Esophagus (tissue), 2 donors: Measurements from ENCODE around the gene ZCCHC7. TPM values are rescaled to one million over a fixed set of nuclear protein-coding genes. Genes with fewer than 3 reads are reported as not detected.
"Not testable (repeated sequence)": the region's sequence is repeated elsewhere in the genome, so short reads cannot be mapped to it uniquely, and the experiment has no call there.

Experiments
- H3K27ac ChIP-seq, 2 donors: one replicate each; pipeline ENCODE4 v1.5.1; 2013; ENCODE audit warnings: low read depth in 2 of 2, mild to moderate bottlenecking in 2 of 2, inconsistent platforms in 1 of 2, low read length in 1 of 2, moderate library complexity in 1 of 2
- H3K27me3 ChIP-seq, 2 donors: one replicate each; pipeline ENCODE4 v1.6.1; 2013; ENCODE audit warnings: low read length in 2 of 2, control low read depth in 1 of 2, mild to moderate bottlenecking in 1 of 2; ENCODE audit not compliant: insufficient read depth in 2 of 2, control insufficient read depth in 1 of 2
- H3K36me3 ChIP-seq, 2 donors: one replicate each; pipeline ENCODE4 v1.6.1; 2013; ENCODE audit warnings: low read length in 1 of 2; ENCODE audit not compliant: control insufficient read depth in 2 of 2, insufficient read depth in 2 of 2
- H3K4me1 ChIP-seq, 2 donors: one replicate each; pipeline ENCODE4 v1.6.1; 2013; ENCODE audit warnings: low read length in 1 of 2; ENCODE audit not compliant: control insufficient read depth in 2 of 2, insufficient read depth in 2 of 2
- H3K4me3 ChIP-seq, 2 donors: one replicate each; pipeline ENCODE4 v1.5.1; 2013; ENCODE audit warnings: low read length in 2 of 2, mild to moderate bottlenecking in 2 of 2, low read depth in 1 of 2, moderate library complexity in 1 of 2
- H3K9me3 ChIP-seq, 2 donors: one replicate each; pipeline ENCODE4 v1.6.1; 2013; ENCODE audit warnings: mild to moderate bottlenecking in 2 of 2, low read depth in 1 of 2, low read length in 1 of 2, moderate library complexity in 1 of 2; ENCODE audit not compliant: control insufficient read depth in 2 of 2, insufficient read depth in 1 of 2
- WGBS, 2 donors: extraction: QIAGEN DNeasy Blood & Tissue Kit; methylation state at CpG; one replicate each; pipeline ENCODE4 v1.1.7; 2013; 5-methylcytosine and 5-hydroxymethylcytosine counted together
- polyA plus RNA-seq, 2 donors: library from polyadenylated mRNA; stranded (reverse); fragments of 200-250 nt; gene quantifications; one replicate each; pipeline ENCODE4 v1.2.3, GENCODE V29; 2013
- donor health status: healthy with polysubstance abuse.
- donor health status: Bipolar disorder and iron deficiency.

ZCCHC7 gene
- 1 to 10 TPM; 5.4 to 5.7 TPM for polyA plus RNA-seq

DNA sequence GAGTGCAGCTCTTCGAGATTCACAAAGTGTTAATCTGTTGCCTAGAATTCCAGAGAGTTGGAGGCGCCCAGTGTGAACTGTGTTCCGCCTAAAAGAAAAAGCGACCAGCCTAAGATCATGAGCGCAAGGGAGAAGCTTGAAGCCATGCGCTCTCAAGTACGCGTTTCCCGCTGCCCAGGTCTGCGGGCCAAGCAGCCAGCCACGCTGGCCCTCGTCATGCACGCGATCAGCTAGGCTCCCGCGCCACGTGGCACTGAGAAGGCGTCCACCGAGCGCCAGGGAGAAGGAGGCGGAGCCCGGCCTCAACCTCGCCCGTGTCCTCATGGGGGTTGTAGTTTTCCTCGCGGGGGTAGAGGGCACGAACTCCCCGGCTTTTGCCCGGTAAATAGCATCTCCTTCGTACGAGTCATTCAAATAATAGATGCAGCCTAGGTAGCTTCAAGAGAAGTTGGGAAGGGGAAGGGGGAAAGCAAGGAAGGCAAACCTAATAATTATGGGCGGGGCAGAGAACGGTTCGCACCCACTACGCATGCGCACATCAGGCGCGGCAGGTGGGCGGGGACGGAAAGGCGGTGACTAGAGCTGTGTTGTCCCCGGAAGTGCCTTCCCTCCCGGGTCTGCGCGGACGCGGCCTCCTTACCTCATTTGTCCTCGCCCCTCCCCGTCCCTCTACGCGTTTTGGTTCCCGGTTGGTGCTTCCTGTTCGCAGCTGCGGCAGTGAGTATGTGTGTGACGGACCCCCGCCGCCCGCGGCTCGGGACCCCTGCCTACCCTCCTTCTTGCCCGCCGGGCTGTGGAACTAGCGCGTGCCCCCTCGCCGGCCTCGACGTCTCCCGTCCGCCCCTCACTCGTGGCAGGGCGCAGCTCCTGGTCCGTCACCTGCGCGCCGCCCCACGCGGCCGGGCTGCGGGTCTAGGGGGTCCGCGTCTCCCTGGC lies at the start of gene ZCCHC7:
ZCCHC7 (plus strand) TSS at position 668 of the 936 bp plus-strand sequence.
- no peaks in the 10 kb centered on the region for H3K36me3 ChIP-seq
- peak within 1 kb of the TSS; percentile 80 to 82 for H3K4me3 ChIP-seq
- no peaks in the 10 kb centered on the region for H3K27me3 ChIP-seq
- whole genome bisulfite sequencing, 2 donors = 5% methylated on average over 77 to 82 of the region's 82 CpGs
- no peaks in the 10 kb centered on the region for H3K9me3 ChIP-seq
- H3K27ac ChIP-seq = peak within 1 kb of the TSS; percentile 88 to 94
- H3K4me1 ChIP-seq = no peaks in the 10 kb centered on the region

DNA sequence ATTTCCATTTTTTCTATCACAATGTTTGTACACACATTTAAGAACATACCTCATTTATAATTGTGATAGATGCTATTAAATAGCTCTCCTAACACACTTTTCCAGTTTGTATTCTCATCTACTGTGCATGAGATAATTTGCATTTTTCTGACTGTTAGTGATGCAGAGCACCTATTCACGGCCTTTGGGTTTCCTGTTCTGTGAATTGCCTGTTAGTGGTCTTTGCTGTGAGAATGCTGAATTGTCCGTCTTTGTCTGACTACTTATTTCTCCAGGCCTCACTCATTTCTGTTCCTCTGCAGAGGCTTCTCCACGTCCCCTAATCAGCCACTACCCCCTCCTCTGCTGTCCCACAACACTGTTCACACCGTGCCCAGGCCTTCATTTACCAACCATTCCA lies 45.6 kb upstream of the ZCCHC7 start:
- H3K27me3 ChIP-seq, H3K4me1 ChIP-seq, H3K36me3 ChIP-seq, H3K27ac ChIP-seq, H3K9me3 ChIP-seq, H3K4me3 ChIP-seq: not testable (repeated sequence)
- 75% methylated on average over 4 of the region's 4 CpGs for WGBS, 2 donors

DNA sequence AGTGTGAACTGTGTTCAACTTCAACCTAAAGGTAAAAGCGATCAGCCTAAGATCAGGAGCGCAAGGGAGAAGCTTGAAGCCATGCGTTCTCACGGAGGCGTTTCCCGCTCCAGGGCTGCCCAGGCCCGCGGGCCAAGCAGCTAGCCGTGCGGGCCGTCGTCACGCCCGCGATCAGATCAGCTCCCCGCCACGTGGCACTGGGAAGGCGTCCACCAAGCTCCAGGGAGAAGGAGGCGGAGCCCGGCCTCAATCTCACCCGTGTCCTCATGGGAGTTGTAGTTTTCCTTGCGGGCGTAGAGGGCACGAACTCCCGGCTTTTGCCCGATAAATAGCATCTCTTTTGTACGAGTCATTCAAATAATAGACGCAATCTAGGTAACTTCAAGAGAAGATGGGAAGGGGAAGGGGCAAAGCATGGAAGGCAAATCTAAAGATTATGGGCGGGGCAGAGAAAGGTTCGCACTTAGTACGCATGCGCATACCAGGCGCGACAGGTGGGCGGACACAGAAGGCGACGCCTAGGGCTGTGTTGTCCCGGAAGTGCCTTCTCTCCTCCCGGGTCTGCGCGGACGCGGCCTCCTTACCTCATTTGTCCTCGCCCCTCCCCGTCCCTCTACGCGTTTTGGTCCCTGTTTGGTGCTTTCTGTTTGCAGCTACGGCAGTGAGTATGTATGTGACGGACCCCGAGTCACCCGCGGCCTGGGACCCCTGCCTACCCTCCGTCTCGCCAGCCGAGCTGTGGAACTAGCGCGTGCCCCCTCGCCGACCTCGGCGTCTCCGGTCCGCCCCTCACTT lies 40.8 kb upstream of the ZCCHC7 start:
- H3K4me1 ChIP-seq = no peaks in the 10 kb centered on the region
- peak overlapping the region; percentile 72 to 81 for H3K27ac ChIP-seq
- no peaks in the 10 kb centered on the region for H3K27me3 ChIP-seq
- H3K36me3 ChIP-seq = no peaks in the 10 kb centered on the region
- 2 to 3% methylated on average over 59 to 63 of the region's 63 CpGs for WGBS, 2 donors
- H3K4me3 ChIP-seq = peak overlapping the region; percentile 65 to 100
- H3K9me3 ChIP-seq = no peaks in the 10 kb centered on the region

DNA sequence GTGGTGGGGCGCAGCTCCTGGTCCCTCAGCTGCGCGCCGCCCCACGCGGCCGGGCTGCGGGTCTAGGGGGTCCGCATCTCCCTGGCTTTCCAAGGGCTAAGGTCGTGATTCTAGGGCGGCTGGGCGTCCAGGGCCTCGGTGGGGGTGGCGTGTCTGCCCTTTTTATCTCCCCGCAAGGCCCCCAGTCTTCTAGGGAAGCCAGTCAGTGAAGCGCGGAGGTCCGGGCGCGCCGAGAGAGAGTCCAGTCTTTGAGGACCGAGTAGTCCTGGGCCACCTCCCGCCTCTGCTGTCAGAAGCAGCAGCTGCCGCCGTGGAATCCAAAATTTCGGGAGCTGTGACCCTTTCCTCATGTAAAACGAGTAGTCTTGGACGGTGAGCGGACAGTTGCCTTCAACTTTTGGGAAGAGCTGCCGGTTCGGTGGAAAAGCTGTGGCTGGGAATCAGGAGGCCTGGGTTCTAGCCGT lies 40.2 kb upstream of the ZCCHC7 start:
- H3K27ac ChIP-seq = peak overlapping the region; percentile 72 to 81
- WGBS, 2 donors = 1% methylated on average over 32 of the region's 32 CpGs
- H3K36me3 ChIP-seq, H3K9me3 ChIP-seq, H3K27me3 ChIP-seq, H3K4me1 ChIP-seq: not testable (repeated sequence)
- H3K4me3 ChIP-seq = peak overlapping the region; percentile 65 to 100

DNA sequence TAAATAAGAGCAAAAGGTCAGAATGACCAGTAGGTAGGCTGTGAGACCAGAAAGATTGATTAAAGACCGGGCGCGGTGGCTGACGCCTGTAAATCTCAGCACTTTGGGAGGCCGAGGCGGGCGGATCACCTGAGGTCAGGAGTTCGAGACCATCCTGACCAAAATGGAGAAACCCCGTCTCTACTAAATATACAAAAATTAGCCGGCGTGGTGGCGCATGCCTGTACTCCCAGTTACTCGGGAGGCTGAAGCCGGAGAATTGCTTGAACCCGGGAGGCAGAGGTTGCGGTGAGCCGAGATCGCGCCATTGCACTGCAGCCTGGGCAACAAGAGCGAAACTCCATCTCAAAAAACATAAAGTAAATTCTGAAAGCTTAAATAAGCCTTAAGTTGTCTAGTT lies 38.9 kb upstream of the ZCCHC7 start:
- H3K9me3 ChIP-seq, H3K4me1 ChIP-seq, H3K4me3 ChIP-seq, H3K36me3 ChIP-seq, H3K27ac ChIP-seq, H3K27me3 ChIP-seq: not testable (repeated sequence)
- WGBS, 2 donors = 97% methylated on average over 20 of the region's 20 CpGs

DNA sequence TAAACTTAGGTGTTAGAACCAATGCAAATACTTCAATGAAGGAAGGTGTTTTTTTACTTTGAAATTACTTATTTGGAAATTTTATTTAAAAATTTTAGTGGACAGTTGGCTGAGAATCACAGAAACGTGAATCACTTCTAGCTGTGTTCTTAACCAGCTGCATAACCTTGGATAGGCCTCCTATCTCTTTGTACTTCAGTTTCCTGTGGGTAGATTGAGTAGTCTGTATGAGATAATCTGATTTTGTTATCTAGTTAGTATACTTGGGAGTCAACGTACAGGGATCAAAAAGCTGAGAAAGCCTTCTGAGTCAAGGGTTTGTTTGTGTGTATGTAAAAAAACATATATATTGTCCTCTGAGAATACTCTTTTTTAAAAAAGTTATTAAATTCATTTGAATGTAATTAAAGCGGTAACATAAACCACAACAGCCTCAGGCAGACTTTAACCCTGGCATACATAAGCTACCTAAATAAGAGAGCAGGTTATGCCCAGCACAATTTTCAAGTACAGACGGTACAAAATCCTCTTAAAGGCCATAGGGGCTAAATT lies 38.1 kb upstream of the ZCCHC7 start:
- Histone ChIP-seq H3K36me3 (peaks cover 0 to 2% of the 10 kb centered on the region in 2 donors), H3K4me1 (no peaks in the 10 kb centered on the region), H3K9me3 (no peaks in the 10 kb centered on the region), H3K27ac (no peak overlapping the region), H3K27me3 (no peaks in the 10 kb centered on the region), H3K4me3 (no peak overlapping the region)
- 55 to 59% methylated on average over 4 of the region's 4 CpGs for WGBS, 2 donors

DNA sequence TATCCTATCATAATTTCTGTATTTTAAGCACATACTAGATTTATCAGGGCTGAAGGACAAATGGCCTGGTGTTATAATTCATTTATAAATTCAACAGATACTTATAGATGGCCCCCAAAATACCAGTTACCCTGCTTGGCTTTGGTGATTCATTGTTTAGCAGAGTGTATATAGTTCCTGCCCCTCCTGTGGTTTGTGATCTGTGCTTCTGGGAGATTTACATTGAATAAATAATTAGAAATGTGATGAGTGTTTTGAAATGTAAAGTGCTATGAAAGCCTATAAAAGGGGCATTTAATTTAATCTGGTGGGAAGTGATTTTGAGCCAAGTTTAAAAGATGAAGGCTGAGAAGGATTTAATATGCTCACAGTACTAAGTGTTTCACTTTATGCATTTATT lies 36.7 kb upstream of the ZCCHC7 start:
- Histone ChIP-seq H3K9me3 (no peaks in the 10 kb centered on the region), H3K36me3 (peaks cover 2% of the 10 kb centered on the region in 2 donors), H3K4me1 (no peaks in the 10 kb centered on the region)

DNA sequence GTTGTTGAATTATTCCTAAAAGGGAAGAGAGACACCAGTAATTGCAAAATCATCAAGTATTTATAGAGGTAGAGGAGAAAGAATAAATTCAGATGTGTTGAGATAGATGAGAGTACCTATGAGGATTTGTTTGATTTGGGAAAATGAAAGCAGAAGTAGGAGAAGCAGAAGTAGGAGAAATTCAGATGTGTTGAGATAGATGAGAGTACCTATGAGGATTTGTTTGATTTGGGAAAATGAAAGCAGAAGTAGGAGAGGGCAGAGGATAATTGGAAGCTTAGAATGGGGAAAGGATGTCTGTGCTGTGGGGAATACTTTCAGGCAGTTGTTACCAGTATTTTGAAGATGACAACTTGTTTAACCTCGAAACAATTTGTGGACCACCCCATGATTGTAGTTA lies 35.1 kb upstream of the ZCCHC7 start:
- H3K4me3 ChIP-seq = no peak overlapping the region
- WGBS, 2 donors = 93% methylated on average over 1 of the region's 1 CpG
- H3K4me1 ChIP-seq = no peaks in the 10 kb centered on the region
- peaks cover 2% of the 10 kb centered on the region in 2 donors for H3K36me3 ChIP-seq
- H3K9me3 ChIP-seq = no peaks in the 10 kb centered on the region
- no peak overlapping the region for H3K27ac ChIP-seq
- H3K27me3 ChIP-seq = no peaks in the 10 kb centered on the region

More for the DNA sequence above, 36.7 kb upstream of the ZCCHC7 start:
- Histone ChIP-seq H3K4me3 (no peak overlapping the region), H3K27me3 (no peaks in the 10 kb centered on the region), H3K27ac (no peak overlapping the region)

DNA sequence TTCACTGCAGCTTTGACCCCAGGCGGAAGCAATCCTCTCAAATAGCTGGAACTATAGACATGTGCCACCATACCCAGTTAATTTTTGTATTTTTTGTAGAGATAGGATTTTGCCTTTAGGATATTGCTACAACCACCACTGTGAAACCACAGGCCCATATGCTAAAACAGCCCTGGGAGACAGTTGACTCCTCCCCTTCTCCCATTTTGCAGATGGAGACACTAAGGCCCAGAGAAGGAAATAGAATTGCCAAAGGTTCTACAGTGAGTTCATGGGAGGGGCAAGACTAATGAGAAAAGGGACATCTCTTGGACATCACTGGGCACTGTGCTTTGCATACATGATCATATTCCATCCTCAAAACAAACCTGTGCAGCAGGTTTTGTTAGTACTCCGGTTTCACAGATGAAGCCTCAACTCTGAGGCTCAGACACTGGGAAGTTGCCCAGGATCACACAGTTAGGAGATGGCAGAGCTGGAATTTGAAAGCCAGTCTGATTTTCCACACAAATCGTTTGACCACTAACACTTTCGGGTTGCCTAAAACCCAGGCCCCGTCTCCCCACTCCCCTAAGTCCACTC lies 27.6 kb upstream of the ZCCHC7 start:
- not testable (repeated sequence) for H3K4me3 ChIP-seq, H3K4me1 ChIP-seq, H3K36me3 ChIP-seq, H3K27me3 ChIP-seq, H3K9me3 ChIP-seq, H3K27ac ChIP-seq
- 58 to 67% methylated on average over 3 of the region's 5 CpGs for WGBS, 2 donors
